Measurements from ENCODE around the gene CNR1. TPM values are rescaled to one million over a fixed set of nuclear protein-coding genes. Genes with fewer than 3 reads are reported as not detected.

CNR1 gene
- total RNA-seq, 2 donors from 2014 or later = 12.2 to 14.5 TPM

DNA sequence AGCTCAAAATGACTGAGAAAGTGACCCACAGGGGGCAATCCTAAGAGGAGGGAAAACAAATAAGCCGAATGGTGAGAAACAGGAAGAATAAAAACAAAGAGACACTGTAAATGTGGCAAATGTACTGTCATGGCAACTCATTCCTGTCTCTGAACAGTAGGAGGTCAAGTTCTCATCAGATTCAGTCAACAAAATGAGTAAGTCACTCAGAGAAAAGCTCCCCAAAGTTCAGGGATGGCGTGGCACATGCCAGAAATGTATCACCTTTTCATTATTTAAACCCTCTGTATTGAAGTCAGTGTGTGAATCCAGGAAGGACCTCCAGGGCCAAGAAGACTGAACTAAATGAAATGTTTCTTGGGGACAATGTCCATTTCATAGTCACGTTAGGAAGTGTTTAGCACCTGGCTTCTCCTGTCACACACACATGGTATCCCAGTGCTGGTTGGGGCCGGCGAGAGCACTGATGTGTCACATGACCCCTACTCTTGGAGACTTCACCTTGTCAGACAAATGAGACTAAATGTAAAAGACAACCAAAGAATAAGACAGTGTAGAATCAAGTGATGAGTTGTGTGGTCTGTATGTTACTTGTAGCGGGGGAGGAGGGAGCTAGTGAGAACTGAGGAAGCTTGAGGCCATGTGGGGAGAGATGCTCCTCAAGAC, 20.7 kb downstream of the CNR1 start:
- H3K9me3 ChIP-seq (ENCODE audit: control insufficient read depth, low read length) = no peaks in the 10 kb centered on the region
- peaks cover 17% of the 10 kb centered on the region for H3K36me3 Mint-ChIP-seq (ENCODE audit: low read depth)
- TF ChIP-seq, protein P1, sequence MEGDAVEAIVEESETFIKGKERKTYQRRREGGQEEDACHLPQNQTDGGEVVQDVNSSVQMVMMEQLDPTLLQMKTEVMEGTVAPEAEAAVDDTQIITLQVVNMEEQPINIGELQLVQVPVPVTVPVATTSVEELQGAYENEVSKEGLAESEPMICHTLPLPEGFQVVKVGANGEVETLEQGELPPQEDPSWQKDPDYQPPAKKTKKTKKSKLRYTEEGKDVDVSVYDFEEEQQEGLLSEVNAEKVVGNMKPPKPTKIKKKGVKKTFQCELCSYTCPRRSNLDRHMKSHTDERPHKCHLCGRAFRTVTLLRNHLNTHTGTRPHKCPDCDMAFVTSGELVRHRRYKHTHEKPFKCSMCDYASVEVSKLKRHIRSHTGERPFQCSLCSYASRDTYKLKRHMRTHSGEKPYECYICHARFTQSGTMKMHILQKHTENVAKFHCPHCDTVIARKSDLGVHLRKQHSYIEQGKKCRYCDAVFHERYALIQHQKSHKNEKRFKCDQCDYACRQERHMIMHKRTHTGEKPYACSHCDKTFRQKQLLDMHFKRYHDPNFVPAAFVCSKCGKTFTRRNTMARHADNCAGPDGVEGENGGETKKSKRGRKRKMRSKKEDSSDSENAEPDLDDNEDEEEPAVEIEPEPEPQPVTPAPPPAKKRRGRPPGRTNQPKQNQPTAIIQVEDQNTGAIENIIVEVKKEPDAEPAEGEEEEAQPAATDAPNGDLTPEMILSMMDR (conservative IDR thresholded peaks at IDR 0.05) = no peak
- H3K36me3 ChIP-seq (ENCODE audit: control insufficient read depth, insufficient read depth, low read length) = no peaks in the 10 kb centered on the region
- WGBS, 2 experiments (ENCODE audit: insufficient coverage in 1 of 2, insufficient read length in 1 of 2) = 94 to 97% methylated on average over 3 to 6 of the region's 6 CpGs
- no peak overlapping the region for H3K4me3 Mint-ChIP-seq
- H3K4me3 ChIP-seq (ENCODE audit: low read length) = no peak overlapping the region
- H3K27ac Mint-ChIP-seq = no peak overlapping the region
- H3K4me1 Mint-ChIP-seq = peaks cover 12% of the 10 kb centered on the region
- no peaks in the 10 kb centered on the region for H3K9me3 Mint-ChIP-seq
- no peaks in the 10 kb centered on the region for H3K27me3 ChIP-seq (ENCODE audit: control insufficient read depth, insufficient read depth, low read length, poor library complexity, severe bottlenecking)
- no peak overlapping the region for H3K9ac ChIP-seq (ENCODE audit: extremely low read depth, low read length, poor library complexity, severe bottlenecking)
- DNase-seq = no peak
- H3K4me1 ChIP-seq (ENCODE audit: control insufficient read depth, insufficient read depth, low read length) = no peaks in the 10 kb centered on the region
- no peak overlapping the region for H3K27ac ChIP-seq (ENCODE audit: low read depth, low read length)
- H3K27me3 Mint-ChIP-seq (ENCODE audit: insufficient read depth) = no peaks in the 10 kb centered on the region

DNA sequence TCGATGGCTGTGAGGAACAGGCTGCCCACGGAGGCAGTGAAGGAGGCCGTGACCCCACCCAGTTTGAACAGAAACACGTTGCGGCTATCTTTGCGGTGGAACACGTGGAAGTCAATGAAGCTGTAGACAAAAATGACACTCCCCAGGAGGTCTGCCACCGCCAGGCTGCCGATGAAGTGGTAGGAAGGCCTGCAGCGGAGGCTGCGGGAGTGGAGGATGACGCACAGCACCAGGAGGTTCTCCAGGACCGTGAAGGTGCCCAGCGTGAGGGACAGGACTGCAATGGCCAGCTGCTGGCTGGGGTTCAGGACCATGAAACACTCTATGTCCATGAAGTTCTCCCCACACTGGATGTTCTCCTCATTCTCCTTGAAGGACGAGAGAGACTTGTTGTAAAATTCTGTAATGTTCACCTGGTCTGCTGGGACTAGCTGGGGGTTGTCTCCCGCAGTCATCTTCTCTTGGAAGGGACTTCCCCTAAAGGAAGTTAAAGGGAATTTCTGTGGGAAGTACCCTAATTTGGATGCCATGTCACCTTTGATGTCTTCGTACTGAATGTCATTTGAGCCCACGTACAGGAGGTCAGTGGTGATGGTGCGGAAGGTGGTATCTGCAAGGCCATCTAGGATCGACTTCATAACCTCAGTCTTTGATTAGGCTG, 21.4 kb downstream of the CNR1 start:
- Histone ChIP-seq H3K36me3 (ENCODE audit: control insufficient read depth, insufficient read depth, low read length) (no peaks in the 10 kb centered on the region), H3K27ac (ENCODE audit: low read depth, low read length) (no peak overlapping the region), H3K4me1 (ENCODE audit: control insufficient read depth, insufficient read depth, low read length) (no peaks in the 10 kb centered on the region), H3K27me3 (ENCODE audit: control insufficient read depth, insufficient read depth, low read length, poor library complexity, severe bottlenecking) (no peaks in the 10 kb centered on the region), H3K9me3 (ENCODE audit: control insufficient read depth, low read length) (no peaks in the 10 kb centered on the region), H3K4me3 (ENCODE audit: low read length) (no peak overlapping the region), H3K9ac (ENCODE audit: extremely low read depth, low read length, poor library complexity, severe bottlenecking) (no peak overlapping the region)
- peaks cover 17% of the 10 kb centered on the region for H3K36me3 Mint-ChIP-seq (ENCODE audit: low read depth)
- 95 to 96% methylated on average over 15 to 20 of the region's 20 CpGs for WGBS, 2 experiments (ENCODE audit: insufficient coverage in 1 of 2, insufficient read length in 1 of 2)
- no peaks in the 10 kb centered on the region for H3K9me3 Mint-ChIP-seq
- H3K27me3 Mint-ChIP-seq (ENCODE audit: insufficient read depth) = no peaks in the 10 kb centered on the region
- TF ChIP-seq, protein P1 (conservative IDR thresholded peaks at IDR 0.05) = no peak
- no peak overlapping the region for H3K27ac Mint-ChIP-seq
- no peak overlapping the region for H3K4me3 Mint-ChIP-seq
- DNase-seq = no peak
- H3K4me1 Mint-ChIP-seq = peaks cover 16% of the 10 kb centered on the region

DNA sequence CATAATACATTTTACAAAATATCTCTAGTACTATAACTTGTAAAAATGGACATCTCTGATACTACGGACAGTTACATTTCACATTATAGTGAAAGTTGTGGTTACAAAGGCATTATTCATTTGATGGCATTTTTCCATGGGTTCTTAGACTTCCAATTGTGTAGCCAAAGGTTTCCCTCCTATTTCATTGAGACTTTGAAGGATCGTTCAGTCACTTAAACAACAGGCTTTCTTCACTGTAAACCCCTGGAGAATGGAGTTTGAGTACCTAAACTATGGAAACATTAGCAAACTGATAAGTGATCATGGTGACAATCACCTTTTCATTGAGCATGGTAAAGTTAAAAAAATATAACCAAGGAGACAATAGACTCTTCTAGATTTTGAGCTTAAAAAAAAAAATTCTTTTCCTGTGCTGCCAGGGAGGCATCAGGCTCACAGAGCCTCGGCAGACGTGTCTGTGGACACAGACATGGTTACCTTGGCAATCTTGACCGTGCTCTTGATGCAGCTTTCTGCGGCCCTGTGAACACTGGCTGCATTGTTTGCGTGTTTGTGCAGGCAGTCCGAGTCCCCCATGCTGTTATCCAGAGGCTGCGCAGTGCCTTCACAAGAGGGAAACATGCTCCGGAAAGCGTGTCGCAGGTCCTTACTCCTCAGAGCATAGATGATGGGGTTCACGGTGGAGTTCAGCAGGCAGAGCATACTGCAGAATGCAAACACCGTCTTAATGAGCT, 22.6 kb downstream of the CNR1 start:
- WGBS, 2 experiments (ENCODE audit: insufficient coverage in 1 of 2, insufficient read length in 1 of 2) = 84 to 94% methylated on average over 11 to 14 of the region's 14 CpGs
- Mint-ChIP-seq H3K36me3 (ENCODE audit: low read depth) (peaks cover 17% of the 10 kb centered on the region), H3K4me3 (no peak overlapping the region), H3K4me1 (peaks cover 16% of the 10 kb centered on the region), H3K27me3 (ENCODE audit: insufficient read depth) (no peaks in the 10 kb centered on the region), H3K9me3 (no peaks in the 10 kb centered on the region), H3K27ac (no peak overlapping the region)
- DNase-seq = no peak
- H3K4me3 ChIP-seq (ENCODE audit: low read length) = no peak overlapping the region
- TF ChIP-seq, protein P1 (conservative IDR thresholded peaks at IDR 0.05) = no peak
- H3K27me3 ChIP-seq (ENCODE audit: control insufficient read depth, insufficient read depth, low read length, poor library complexity, severe bottlenecking) = no peaks in the 10 kb centered on the region
- no peaks in the 10 kb centered on the region for H3K36me3 ChIP-seq (ENCODE audit: control insufficient read depth, insufficient read depth, low read length)
- no peak overlapping the region for H3K9ac ChIP-seq (ENCODE audit: extremely low read depth, low read length, poor library complexity, severe bottlenecking)
- peak overlapping the region; percentile 59 for H3K27ac ChIP-seq (ENCODE audit: low read depth, low read length)
- no peaks in the 10 kb centered on the region for H3K4me1 ChIP-seq (ENCODE audit: control insufficient read depth, insufficient read depth, low read length)
- H3K9me3 ChIP-seq (ENCODE audit: control insufficient read depth, low read length) = no peaks in the 10 kb centered on the region
